GM12865 (cell line): Measurements from ENCODE around the gene CFI.

Experiments
- DNase-seq: peaks from one replicate; pipeline ENCODE4 v3.0.0; 2010; ENCODE audit warnings: low read depth
- H3K4me3 ChIP-seq: 2 replicates; pipeline ENCODE4 v1.5.1; 2011; ENCODE audit warnings: mild to moderate bottlenecking, low read depth, low read length, control low read depth
- CTCF ChIP-seq: IDR thresholded peaks from 2 replicates; pipeline ENCODE4 v1.5.1; 2011; ENCODE audit warnings: low read length, control low read depth, low read depth, inconsistent platforms; ENCODE audit not compliant: insufficient read depth; ENCODE audit errors: missing control alignments

CFI gene

GRCh38 chr4:109750652-109751244 is 51.1 kb downstream of the CFI start:
- H3K4me3 ChIP-seq, result no peak overlapping the region
- no peak for DNase-seq
- TF ChIP-seq CTCF, result no peak

GRCh38 chr4:109749388-109750082 is 52.3 kb downstream of the CFI start:
- no peak for DNase-seq
- no peak overlapping the region for H3K4me3 ChIP-seq
- TF ChIP-seq CTCF, result no peak

- H3K4me3 ChIP-seq, result no peak overlapping the region
- TF ChIP-seq CTCF, result no peak
- DNase-seq, result no peak
Measured at GRCh38 chr4:109748114-109748513, 53.7 kb downstream of the CFI start.

GRCh38 chr4:109746728-109747127 is 55.1 kb downstream of the CFI start:
- no peak for TF ChIP-seq CTCF
- H3K4me3 ChIP-seq, result no peak overlapping the region
- no peak for DNase-seq

- TF ChIP-seq CTCF, result no peak
- no peak overlapping the region for H3K4me3 ChIP-seq
- no peak for DNase-seq
Measured at GRCh38 chr4:109745830-109746229, 56.0 kb downstream of the CFI start.

- TF ChIP-seq CTCF, result no peak
- H3K4me3 ChIP-seq, result no peak overlapping the region
- DNase-seq, result no peak
Measured at GRCh38 chr4:109739547-109739946, 62.3 kb downstream of the CFI start.
